Dendritic cell treated with granulocyte-macrophage colony-stimulating factor and Interleukin-4, amounts not matched to agents 40 ng/mL and 50 ng/mL, for 4 days (primary cell): ENCODE measurements around the gene LMNB1.
"Not testable (repeated sequence)": the region's sequence is repeated elsewhere in the genome, so short reads cannot be mapped to it uniquely, and the experiment has no call there.

ENCODE experiments used
- H3K27ac Mint-ChIP-seq: one replicate; pipeline ENCODE4 v1.8.0; 2022; ENCODE audit warnings: mild to moderate bottlenecking, mixed read lengths
- H3K27me3 Mint-ChIP-seq: one replicate; pipeline ENCODE4 v1.8.0; 2022; ENCODE audit warnings: mild to moderate bottlenecking, mixed read lengths
- H3K36me3 Mint-ChIP-seq: one replicate; pipeline ENCODE4 v1.8.0; 2022; ENCODE audit warnings: low read depth, mixed read lengths
- H3K4me1 Mint-ChIP-seq: one replicate; pipeline ENCODE4 v1.8.0; 2022; ENCODE audit warnings: low read depth, mixed read lengths
- H3K4me3 Mint-ChIP-seq: one replicate; pipeline ENCODE4 v1.8.0; 2022; ENCODE audit warnings: mild to moderate bottlenecking, moderate library complexity, mixed read lengths
- H3K9me3 Mint-ChIP-seq: one replicate; pipeline ENCODE4 v1.8.0; 2022; ENCODE audit warnings: mixed read lengths
- intact Hi-C: fragments of 100-400 bp; cut with micrococcal nuclease; formaldehyde crosslinking; loops from one replicate; pipeline ENCODE4 v1.15.0; 2022

The LMNB1 gene

GRCh38 chr5:126757713-126758357, 19.1 kb upstream of the LMNB1 start:
- Mint-ChIP-seq H3K4me3 (peak overlapping the region; percentile 57), H3K4me1 (peaks cover 57% of the 10 kb centered on the region), H3K9me3 (no peaks in the 10 kb centered on the region), H3K27me3 (no peaks in the 10 kb centered on the region), H3K27ac (peak overlapping the region; percentile 73), H3K36me3 (no peaks in the 10 kb centered on the region)
- intact Hi-C loops: loop anchor here (5.0 kb wide), 1 partner anchor 41 kb away; no protein-coding TSS in a partner anchor

GRCh38 chr5:126763371-126763770, 13.6 kb upstream of the LMNB1 start:
- intact Hi-C loops: no loop called here
- no peaks in the 10 kb centered on the region for H3K9me3 Mint-ChIP-seq

GRCh38 chr5:126769703-126770102, 7.2 kb upstream of the LMNB1 start:
- Mint-ChIP-seq H3K27ac (no peak overlapping the region), H3K4me3 (no peak overlapping the region), H3K27me3 (no peaks in the 10 kb centered on the region), H3K4me1 (peaks cover 7% of the 10 kb centered on the region), H3K9me3 (no peaks in the 10 kb centered on the region), H3K36me3 (no peaks in the 10 kb centered on the region)
- intact Hi-C loops: no loop called here

More at GRCh38 chr5:126763371-126763770, 13.6 kb upstream of the LMNB1 start:
- no peaks in the 10 kb centered on the region for H3K36me3 Mint-ChIP-seq
- no peak overlapping the region for H3K4me3 Mint-ChIP-seq
- no peaks in the 10 kb centered on the region for H3K27me3 Mint-ChIP-seq
- no peak overlapping the region for H3K27ac Mint-ChIP-seq
- peaks cover 35% of the 10 kb centered on the region for H3K4me1 Mint-ChIP-seq

DNA sequence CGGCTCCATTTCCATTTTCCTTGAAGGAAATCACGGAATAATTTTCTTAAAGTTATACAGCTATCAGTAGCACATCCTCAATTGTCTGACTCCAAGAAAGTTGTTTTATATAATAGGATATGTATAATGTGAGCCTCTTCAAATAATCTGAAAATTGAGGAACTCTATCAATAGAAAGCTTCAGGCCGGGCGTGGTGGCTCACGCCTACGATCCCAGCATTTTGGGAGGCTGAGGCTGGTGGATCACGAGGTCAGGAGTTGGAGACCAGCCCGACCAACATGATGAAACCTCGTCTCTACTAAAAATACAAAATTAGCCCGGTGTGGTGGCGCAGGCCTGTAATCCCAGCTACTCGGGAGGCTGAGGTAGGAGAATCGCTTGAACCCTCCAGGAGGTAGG, 3.4 kb upstream of the LMNB1 start:
- H3K4me3 Mint-ChIP-seq, H3K9me3 Mint-ChIP-seq, H3K27me3 Mint-ChIP-seq, intact Hi-C loops: not testable (repeated sequence)
- peaks cover 13% of the 10 kb centered on the region for H3K36me3 Mint-ChIP-seq
- peaks cover 13% of the 10 kb centered on the region for H3K4me1 Mint-ChIP-seq
- H3K27ac Mint-ChIP-seq: peak overlapping the region; percentile 25

GRCh38 chr5:126774595-126774994, 2.3 kb upstream of the LMNB1 start:
- H3K4me3 Mint-ChIP-seq, H3K27me3 Mint-ChIP-seq, H3K9me3 Mint-ChIP-seq, H3K27ac Mint-ChIP-seq, intact Hi-C loops: not testable (repeated sequence)
- peaks cover 23% of the 10 kb centered on the region for H3K4me1 Mint-ChIP-seq
- peaks cover 13% of the 10 kb centered on the region for H3K36me3 Mint-ChIP-seq

DNA sequence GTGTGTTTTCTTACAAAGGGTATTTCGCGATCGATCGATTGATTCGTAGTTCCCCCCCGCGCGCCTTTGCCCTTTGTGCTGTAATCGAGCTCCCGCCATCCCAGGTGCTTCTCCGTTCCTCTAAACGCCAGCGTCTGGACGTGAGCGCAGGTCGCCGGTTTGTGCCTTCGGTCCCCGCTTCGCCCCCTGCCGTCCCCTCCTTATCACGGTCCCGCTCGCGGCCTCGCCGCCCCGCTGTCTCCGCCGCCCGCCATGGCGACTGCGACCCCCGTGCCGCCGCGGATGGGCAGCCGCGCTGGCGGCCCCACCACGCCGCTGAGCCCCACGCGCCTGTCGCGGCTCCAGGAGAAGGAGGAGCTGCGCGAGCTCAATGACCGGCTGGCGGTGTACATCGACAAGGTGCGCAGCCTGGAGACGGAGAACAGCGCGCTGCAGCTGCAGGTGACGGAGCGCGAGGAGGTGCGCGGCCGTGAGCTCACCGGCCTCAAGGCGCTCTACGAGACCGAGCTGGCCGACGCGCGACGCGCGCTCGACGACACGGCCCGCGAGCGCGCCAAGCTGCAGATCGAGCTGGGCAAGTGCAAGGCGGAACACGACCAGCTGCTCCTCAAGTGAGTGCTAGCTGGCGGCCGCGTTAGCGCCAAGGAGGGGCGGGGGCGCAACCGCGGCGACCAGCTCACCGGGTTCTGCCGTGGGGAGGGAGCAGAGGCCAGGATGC, 480 bp downstream of the LMNB1 start:
- Mint-ChIP-seq H3K4me3 (peak overlapping the region; percentile 93), H3K4me1 (peaks cover 32% of the 10 kb centered on the region), H3K36me3 (peaks cover 13% of the 10 kb centered on the region), H3K27me3 (no peaks in the 10 kb centered on the region), H3K9me3 (no peaks in the 10 kb centered on the region), H3K27ac (peak overlapping the region; percentile 98)
- intact Hi-C loops: loop anchor here (5.0 kb wide), 1 partner anchor 35 kb away; no protein-coding TSS in a partner anchor

- Mint-ChIP-seq H3K27me3 (no peaks in the 10 kb centered on the region), H3K27ac (peak overlapping the region; percentile 98), H3K4me3 (peak overlapping the region; percentile 93), H3K4me1 (peaks cover 32% of the 10 kb centered on the region), H3K9me3 (no peaks in the 10 kb centered on the region), H3K36me3 (peaks cover 13% of the 10 kb centered on the region)
- intact Hi-C loops: loop anchor here (5.0 kb wide), 1 partner anchor 34 kb away; no protein-coding TSS in a partner anchor
Observed at GRCh38 chr5:126777975-126778674, 1.2 kb downstream of the LMNB1 start.

DNA sequence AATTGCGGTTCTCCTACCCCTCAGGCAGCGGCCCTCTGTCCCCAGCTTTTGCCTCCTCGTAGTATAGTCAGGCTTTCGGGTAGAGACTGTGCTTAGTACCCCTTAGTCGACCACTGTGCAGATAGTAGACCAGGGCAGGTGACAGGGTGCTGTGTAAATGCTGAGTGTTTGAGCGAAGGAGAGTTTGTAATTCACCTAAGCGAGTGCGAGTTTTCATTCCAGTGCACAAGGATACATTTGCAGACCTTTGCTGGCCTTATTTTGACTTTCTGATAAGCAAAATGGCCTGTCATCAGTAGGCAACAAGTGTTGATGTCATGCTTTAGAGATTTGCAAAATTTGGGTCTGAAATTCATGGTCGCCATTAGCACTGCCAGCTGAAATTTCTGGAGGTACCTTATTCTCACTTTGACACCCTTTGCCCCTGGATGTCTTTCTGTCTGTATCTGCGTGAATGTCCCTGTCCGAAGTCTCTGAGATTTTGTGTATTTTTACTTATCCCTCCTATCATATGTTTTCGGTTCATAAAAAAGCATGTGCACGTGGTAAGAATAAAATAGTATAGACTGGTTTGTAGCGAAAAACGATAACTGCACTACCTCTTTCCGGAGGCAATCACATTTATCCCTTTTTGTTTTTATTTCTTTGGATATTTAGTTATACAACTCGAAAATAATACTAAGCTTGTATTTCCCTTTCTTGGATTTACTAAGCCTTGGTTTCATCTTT, 1.9 kb downstream of the LMNB1 start:
- H3K27ac Mint-ChIP-seq: peak overlapping the region; percentile 98
- intact Hi-C loops: loop anchor here (5.0 kb wide), 1 partner anchor 33 kb away; no protein-coding TSS in a partner anchor
- peaks cover 13% of the 10 kb centered on the region for H3K36me3 Mint-ChIP-seq
- no peaks in the 10 kb centered on the region for H3K27me3 Mint-ChIP-seq
- H3K4me3 Mint-ChIP-seq: peak overlapping the region; percentile 93
- no peaks in the 10 kb centered on the region for H3K9me3 Mint-ChIP-seq
- peaks cover 25% of the 10 kb centered on the region for H3K4me1 Mint-ChIP-seq

- Mint-ChIP-seq H3K27ac (no peak overlapping the region), H3K4me3 (no peak overlapping the region), H3K27me3 (no peaks in the 10 kb centered on the region), H3K36me3 (peaks cover 13% of the 10 kb centered on the region), H3K9me3 (no peaks in the 10 kb centered on the region), H3K4me1 (peaks cover 25% of the 10 kb centered on the region)
- intact Hi-C loops: loop anchor here (1.0 to 5.0 kb wide), 3 partner anchors 33 to 124 kb away; no protein-coding TSS in a partner anchor
Observed at GRCh38 chr5:126780165-126780827, 3.4 kb downstream of the LMNB1 start.

- H3K9me3 Mint-ChIP-seq, H3K4me3 Mint-ChIP-seq, H3K27me3 Mint-ChIP-seq, H3K36me3 Mint-ChIP-seq, intact Hi-C loops: not testable (repeated sequence)
- Mint-ChIP-seq H3K27ac (peak overlapping the region; percentile 24), H3K4me1 (peaks cover 44% of the 10 kb centered on the region)
Observed at GRCh38 chr5:126788409-126788808, 11.5 kb downstream of the LMNB1 start.

DNA sequence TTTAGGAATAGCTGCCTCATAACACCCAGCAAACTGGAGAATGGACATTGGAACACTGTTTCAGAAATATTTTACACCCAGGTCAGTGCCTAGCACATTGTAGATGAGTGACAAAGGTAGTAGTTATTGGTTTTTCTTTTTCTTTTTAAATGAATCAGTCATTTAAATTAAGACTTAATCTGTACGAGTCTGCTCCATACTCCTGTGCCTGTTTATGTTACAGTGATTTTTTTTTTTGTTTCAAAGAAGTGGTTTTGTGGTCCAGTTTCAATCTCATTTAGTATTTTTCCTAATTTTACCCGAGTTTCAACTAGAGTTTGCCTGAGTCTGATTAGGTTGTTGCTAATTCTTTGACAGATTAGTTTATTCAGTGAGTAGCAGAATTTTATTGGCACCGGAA, 16.2 kb downstream of the LMNB1 start:
- no peaks in the 10 kb centered on the region for H3K27me3 Mint-ChIP-seq
- peaks cover 54% of the 10 kb centered on the region for H3K4me1 Mint-ChIP-seq
- H3K4me3 Mint-ChIP-seq: no peak overlapping the region
- intact Hi-C loops: no loop called here
- H3K36me3 Mint-ChIP-seq: no peaks in the 10 kb centered on the region
- H3K9me3 Mint-ChIP-seq: no peaks in the 10 kb centered on the region
- peak overlapping the region; percentile 67 for H3K27ac Mint-ChIP-seq

DNA sequence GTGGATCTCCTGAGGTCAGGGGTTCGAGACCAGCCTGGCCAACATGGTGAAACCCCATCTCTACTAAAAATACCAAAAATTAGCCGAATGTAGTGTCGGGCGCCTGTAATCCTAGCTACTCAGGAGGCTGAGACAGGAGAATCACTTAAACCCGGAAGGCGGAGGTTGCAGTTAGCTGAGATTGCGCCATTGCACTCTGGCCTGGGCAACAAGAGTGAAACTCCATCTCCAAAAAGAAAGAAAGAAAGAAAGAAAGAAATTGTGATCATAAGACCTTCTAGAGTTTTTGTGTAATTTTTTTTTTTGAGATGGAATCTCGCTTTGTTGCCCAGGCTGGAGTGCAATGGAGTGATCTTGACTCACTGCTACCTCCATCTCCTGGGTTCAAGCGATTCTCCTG, 16.7 kb downstream of the LMNB1 start:
- intact Hi-C loops: not testable (repeated sequence)
- H3K27ac Mint-ChIP-seq: peak overlapping the region; percentile 67

DNA sequence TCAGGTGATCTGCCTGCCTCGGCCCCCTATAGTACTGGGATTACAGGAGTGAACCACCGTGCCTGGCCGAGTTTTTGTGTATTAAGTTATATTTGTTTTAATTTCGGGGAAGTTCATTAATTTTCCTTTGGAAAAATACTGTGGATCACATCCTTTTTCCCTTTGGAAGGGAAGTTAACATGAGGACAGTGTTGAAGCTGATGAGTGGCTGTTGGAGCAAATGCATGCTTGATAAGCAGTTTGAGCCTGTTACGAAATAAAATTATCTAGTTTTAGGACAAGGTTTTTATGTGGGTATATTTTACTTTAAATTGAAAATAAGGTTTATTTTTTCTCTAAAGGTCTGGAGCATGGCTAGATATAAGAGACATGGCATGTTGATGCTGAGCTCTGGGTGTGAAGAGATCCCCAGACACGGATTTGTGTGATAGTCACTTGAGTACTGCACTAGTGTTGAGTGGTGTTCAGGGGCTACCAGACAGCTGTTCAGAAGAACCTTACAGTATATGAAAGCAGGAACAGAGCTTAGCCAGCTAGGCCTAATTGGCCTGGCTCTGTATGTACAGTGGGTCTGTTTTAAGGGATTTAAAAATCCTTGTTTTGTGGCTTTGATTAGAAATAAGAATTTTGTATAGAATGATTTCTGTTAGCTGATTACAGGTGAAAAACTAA, 17.4 kb downstream of the LMNB1 start:
- H3K36me3 Mint-ChIP-seq: no peaks in the 10 kb centered on the region
- H3K9me3 Mint-ChIP-seq: no peaks in the 10 kb centered on the region
- no peak overlapping the region for H3K4me3 Mint-ChIP-seq
- no peaks in the 10 kb centered on the region for H3K27me3 Mint-ChIP-seq
- H3K27ac Mint-ChIP-seq: peak overlapping the region; percentile 67
- intact Hi-C loops: no loop called here
- peaks cover 55% of the 10 kb centered on the region for H3K4me1 Mint-ChIP-seq

More for the DNA sequence above, 16.7 kb downstream of the LMNB1 start:
- H3K4me1 Mint-ChIP-seq: peaks cover 54% of the 10 kb centered on the region
- not testable (repeated sequence) for H3K36me3 Mint-ChIP-seq, H3K9me3 Mint-ChIP-seq, H3K27me3 Mint-ChIP-seq, H3K4me3 Mint-ChIP-seq
